DND-41 (cell line): ENCODE data around the gene DLGAP1.

ENCODE experiments used
- ATAC-seq: fragments of 200-7000 bp; cut with Tn5 transposase; 3 replicates; pipeline ENCODE4 v1.9.1; 2021; ENCODE audit warnings: low read depth; ENCODE audit not compliant: insufficient read depth
- DNase-seq: peaks from one replicate; pipeline ENCODE4 v3.0.0-alpha.2; 2020
- H2AFZ ChIP-seq: 2 replicates; pipeline ENCODE4 v1.6.0; 2012; ENCODE audit warnings: low read depth, low read length
- H3K27ac ChIP-seq: 2 replicates; pipeline ENCODE4 v1.5.1; 2012; ENCODE audit warnings: low read length, inconsistent platforms
- H3K27me3 ChIP-seq: fragments of 200-600 bp; sonication (generic); 2 replicates; pipeline ENCODE4 v1.6.0; 2012; ENCODE audit warnings: low read length, mild to moderate bottlenecking, inconsistent platforms; ENCODE audit not compliant: insufficient read depth, poor library complexity
- H3K36me3 ChIP-seq: 2 replicates; pipeline ENCODE4 v1.5.1; 2012; ENCODE audit warnings: low read length, inconsistent platforms; ENCODE audit not compliant: insufficient read depth
- H3K4me1 ChIP-seq: 2 replicates; pipeline ENCODE4 v1.5.1; 2012; ENCODE audit warnings: mild to moderate bottlenecking, low read length; ENCODE audit not compliant: insufficient read depth
- H3K4me2 ChIP-seq: 2 replicates; pipeline ENCODE4 v1.6.0; 2012; ENCODE audit warnings: mild to moderate bottlenecking, moderate library complexity, low read length, inconsistent platforms; ENCODE audit not compliant: insufficient read depth
- H3K4me3 ChIP-seq, 2 experiments: fragments of 200-600 bp in 1 of 2; shearing (Covaris generic) in 1 of 2; 2 replicates each; pipeline ENCODE4 v1.5.1; 2012 to 2016; ENCODE audit warnings: inconsistent platforms in 2 of 2, low read length in 2 of 2, mild to moderate bottlenecking in 2 of 2, low read depth in 1 of 2, moderate library complexity in 1 of 2
- H3K79me2 ChIP-seq: 2 replicates; pipeline ENCODE4 v1.6.0; 2012; ENCODE audit warnings: low read length, inconsistent platforms; ENCODE audit not compliant: insufficient read depth
- H3K9ac ChIP-seq: 2 replicates; pipeline ENCODE4 v1.6.0; 2012; ENCODE audit warnings: low read depth, mild to moderate bottlenecking, inconsistent platforms, low read length, moderate library complexity
- H3K9me3 ChIP-seq: 2 replicates; pipeline ENCODE4 v1.5.1; 2012; ENCODE audit warnings: low read length, moderate library complexity, mild to moderate bottlenecking, inconsistent platforms; ENCODE audit not compliant: insufficient read depth, severe bottlenecking
- H4K20me1 ChIP-seq: 2 replicates; pipeline ENCODE4 v1.6.0; 2012; ENCODE audit warnings: low read length; ENCODE audit not compliant: insufficient read depth
- CTCF ChIP-seq: IDR thresholded peaks from 2 replicates; pipeline ENCODE4 v1.5.1; 2012; ENCODE audit warnings: borderline replicate concordance, low read length, moderate library complexity, mild to moderate bottlenecking; ENCODE audit not compliant: poor library complexity, severe bottlenecking; ENCODE audit errors: extremely low read depth
- EZH2 ChIP-seq: IDR thresholded peaks from 3 replicates; pipeline ENCODE4 v1.6.1; 2012; ENCODE audit warnings: borderline replicate concordance, low read depth, mild to moderate bottlenecking, moderate library complexity, low read length, inconsistent platforms; ENCODE audit not compliant: severe bottlenecking

DLGAP1 gene

GRCh38 chr18:3759099-3759498 lies 696.0 kb downstream of the DLGAP1 start:
- H3K4me1 ChIP-seq = no peaks in the 10 kb centered on the region
- no peak overlapping the region for H3K27ac ChIP-seq
- no peaks in the 10 kb centered on the region for H3K27me3 ChIP-seq
- no peak overlapping the region for H3K4me3 ChIP-seq
- ATAC-seq = no peak
- no peaks in the 10 kb centered on the region for H4K20me1 ChIP-seq
- no peak overlapping the region for H3K9ac ChIP-seq
- H3K79me2 ChIP-seq = no peaks in the 10 kb centered on the region
- H3K36me3 ChIP-seq = no peaks in the 10 kb centered on the region
- no peak overlapping the region for H3K4me2 ChIP-seq
- H2AFZ ChIP-seq = no peak overlapping the region
- no peak for DNase-seq
- TF ChIP-seq CTCF = no peak
- TF ChIP-seq EZH2 = no peak
- H3K9me3 ChIP-seq = no peaks in the 10 kb centered on the region

- no peak for TF ChIP-seq CTCF
- TF ChIP-seq EZH2 = no peak
- Histone ChIP-seq H2AFZ (no peak overlapping the region), H3K4me3 (no peak overlapping the region), H3K27ac (no peak overlapping the region), H3K4me1 (no peaks in the 10 kb centered on the region), H3K9me3 (no peaks in the 10 kb centered on the region), H3K36me3 (no peaks in the 10 kb centered on the region), H3K4me2 (no peak overlapping the region), H3K9ac (no peak overlapping the region), H3K79me2 (no peaks in the 10 kb centered on the region), H4K20me1 (no peaks in the 10 kb centered on the region), H3K27me3 (no peaks in the 10 kb centered on the region)
- ATAC-seq = no peak
- DNase-seq = no peak
Observed at GRCh38 chr18:3758531-3758930, 696.6 kb downstream of the DLGAP1 start.

GRCh38 chr18:3757361-3757760 lies 697.7 kb downstream of the DLGAP1 start:
- no peak for ATAC-seq
- Histone ChIP-seq H4K20me1 (no peaks in the 10 kb centered on the region), H3K9ac (no peak overlapping the region), H3K79me2 (no peaks in the 10 kb centered on the region), H3K9me3 (no peaks in the 10 kb centered on the region), H3K27ac (no peak overlapping the region), H3K4me1 (no peaks in the 10 kb centered on the region), H3K4me3 (no peak overlapping the region), H3K27me3 (no peaks in the 10 kb centered on the region), H3K36me3 (no peaks in the 10 kb centered on the region), H2AFZ (no peak overlapping the region), H3K4me2 (no peak overlapping the region)
- DNase-seq = no peak
- TF ChIP-seq CTCF (no peak), EZH2 (no peak)

- no peaks in the 10 kb centered on the region for H3K79me2 ChIP-seq
- H3K27ac ChIP-seq = no peak overlapping the region
- H3K36me3 ChIP-seq = no peaks in the 10 kb centered on the region
- no peak overlapping the region for H3K9ac ChIP-seq
- no peak overlapping the region for H2AFZ ChIP-seq
- no peak overlapping the region for H3K4me3 ChIP-seq
- H3K4me1 ChIP-seq = no peaks in the 10 kb centered on the region
- no peak for TF ChIP-seq EZH2
- TF ChIP-seq CTCF = no peak
- no peak for DNase-seq
- no peaks in the 10 kb centered on the region for H3K27me3 ChIP-seq
- H3K9me3 ChIP-seq = no peaks in the 10 kb centered on the region
- H3K4me2 ChIP-seq = no peak overlapping the region
- no peak for ATAC-seq
- H4K20me1 ChIP-seq = no peaks in the 10 kb centered on the region
Observed at GRCh38 chr18:3753106-3753505, 702.0 kb downstream of the DLGAP1 start.
